HEK293 (cell line): Measurements from ENCODE around the gene WDFY2.

Experiments used
- CTCF ChIA-PET: fragments of 350-600 bp; formaldehyde crosslinking; extraction: SDS; loops from one replicate; lab custom pipeline; 2021; ENCODE audit warnings: antibody characterized with exemption; lab: Yijun Ruan, JAX
- POLR2A ChIA-PET: fragments of 300-600 bp; formaldehyde crosslinking; extraction: SDS; loops from one replicate; lab custom pipeline; 2020; ENCODE audit warnings: antibody characterized with exemption, inconsistent platforms; lab: Yijun Ruan, JAX
- H3K27ac ChIP-seq: fragments of 200-500 bp; sonication (Bioruptor generic); 2 replicates; pipeline ENCODE4 v1.5.1; 2014; ENCODE audit warnings: low read depth, low read length, control low read depth, inconsistent platforms; ENCODE audit errors: extremely low read depth
- H3K36me3 ChIP-seq, 2 experiments: fragments of 200-500 bp in 1 of 2; sonication (Bioruptor generic) in 1 of 2; 1 replicate in 1 of 2; 2 replicates in 1 of 2; pipeline ENCODE4 v1.5.1; 2014 to 2017; ENCODE audit warnings: inconsistent platforms in 2 of 2, low read length in 2 of 2; ENCODE audit not compliant: control insufficient read depth in 2 of 2, insufficient read depth in 1 of 2
- H3K4me1 ChIP-seq: fragments of 200-500 bp; sonication (Bioruptor generic); 2 replicates; pipeline ENCODE4 v1.5.1; 2014; ENCODE audit warnings: mild to moderate bottlenecking, low read length, inconsistent platforms; ENCODE audit not compliant: control insufficient read depth, insufficient read depth
- H3K4me3 ChIP-seq: 2 replicates; pipeline ENCODE4 v1.5.1; 2011; ENCODE audit warnings: low read depth, mild to moderate bottlenecking, control low read depth, low read length, moderate library complexity
- H3K9me3 ChIP-seq: fragments of 200-500 bp; sonication (Bioruptor generic); 2 replicates; pipeline ENCODE4 v1.5.1; 2014; ENCODE audit warnings: low read depth, low read length, inconsistent platforms; ENCODE audit not compliant: control insufficient read depth, insufficient read depth
- BCL11B ChIP-seq: fragments of 450-650 bp; formaldehyde crosslinking; IDR thresholded peaks from 2 replicates; pipeline ENCODE4 v1.5.1; 2016; ENCODE audit warnings: low read depth, missing biosample characterization, missing genetic modification characterization
- BCL6B ChIP-seq: fragments of 450-650 bp; formaldehyde crosslinking; IDR thresholded peaks from 2 replicates; pipeline ENCODE4 v1.5.1; 2017; ENCODE audit warnings: missing biosample characterization, missing genetic modification characterization
- EGR2 ChIP-seq: fragments of 450-650 bp; formaldehyde crosslinking; IDR thresholded peaks from 2 replicates; pipeline ENCODE4 v1.5.1; 2016; ENCODE audit warnings: low read depth, missing biosample characterization, missing genetic modification characterization
- GLIS1 ChIP-seq: fragments of 450-650 bp; formaldehyde crosslinking; IDR thresholded peaks from 2 replicates; pipeline ENCODE4 v1.5.1; 2016; ENCODE audit warnings: missing biosample characterization, missing genetic modification characterization
- HOXD13 ChIP-seq: sonication (generic); formaldehyde crosslinking; IDR thresholded peaks from 2 replicates; pipeline ENCODE4 v1.8.0; 2022; ENCODE audit warnings: missing genetic modification reagents, borderline replicate concordance
- PBX3 ChIP-seq: sonication (generic); formaldehyde crosslinking; IDR thresholded peaks from 2 replicates; pipeline ENCODE4 v1.8.1; 2022; ENCODE audit warnings: mild to moderate bottlenecking, moderate library complexity, missing genetic modification reagents
- PRDM6 ChIP-seq: fragments of 450-650 bp; formaldehyde crosslinking; IDR thresholded peaks from 2 replicates; pipeline ENCODE4 v1.5.1; 2017; ENCODE audit warnings: missing biosample characterization, missing genetic modification characterization
- WT1 ChIP-seq: fragments of 450-650 bp; formaldehyde crosslinking; IDR thresholded peaks from 2 replicates; pipeline ENCODE4 v1.5.1; 2016; ENCODE audit warnings: missing biosample characterization, missing genetic modification characterization
- ZBTB26 ChIP-seq: fragments of 450-650 bp; formaldehyde crosslinking; optimal IDR thresholded peaks from 2 replicates; pipeline ENCODE3; 2016; ENCODE audit warnings: missing biosample characterization, mild to moderate bottlenecking, missing genetic modification characterization
- ZBTB8A ChIP-seq: fragments of 450-650 bp; formaldehyde crosslinking; IDR thresholded peaks from 2 replicates; pipeline ENCODE4 v1.5.1; 2016; ENCODE audit warnings: missing biosample characterization, missing genetic modification characterization
- ZNF140 ChIP-seq: fragments of 450-650 bp; formaldehyde crosslinking; IDR thresholded peaks from 2 replicates; pipeline ENCODE4 v1.5.1; 2016; ENCODE audit warnings: missing biosample characterization, missing genetic modification characterization
- ZNF274 ChIP-seq, 2 experiments: fragments of 200-500 bp in 1 of 2; fragments of 450-650 bp in 1 of 2; sonication (Bioruptor generic) in 1 of 2; formaldehyde crosslinking in 1 of 2; IDR thresholded peaks; 2 replicates each; pipeline versions ENCODE4 v1.5.1 to v1.6.1; 2014 to 2016; ENCODE audit warnings: borderline replicate concordance in 1 of 2, inconsistent platforms in 1 of 2, low read length in 1 of 2, missing biosample characterization in 1 of 2, missing genetic modification characterization in 1 of 2
- ZNF280D ChIP-seq: fragments of 450-650 bp; formaldehyde crosslinking; IDR thresholded peaks from 2 replicates; pipeline ENCODE4 v1.5.1; 2016; ENCODE audit warnings: missing biosample characterization, missing genetic modification characterization
- ZNF354C ChIP-seq: fragments of 450-650 bp; formaldehyde crosslinking; IDR thresholded peaks from 2 replicates; pipeline ENCODE4 v1.5.1; 2016; ENCODE audit warnings: missing biosample characterization, missing genetic modification characterization, low read depth, borderline replicate concordance
- ZNF362 ChIP-seq: fragments of 450-650 bp; formaldehyde crosslinking; IDR thresholded peaks from 2 replicates; pipeline ENCODE4 v1.5.1; 2016; ENCODE audit warnings: missing biosample characterization, missing genetic modification characterization
- ZNF398 ChIP-seq: fragments of 450-650 bp; formaldehyde crosslinking; IDR thresholded peaks from 2 replicates; pipeline ENCODE4 v1.5.1; 2017; ENCODE audit warnings: missing biosample characterization, missing genetic modification characterization
- ZNF404 ChIP-seq: fragments of 450-650 bp; formaldehyde crosslinking; IDR thresholded peaks from 2 replicates; pipeline ENCODE4 v1.5.1; 2017; ENCODE audit warnings: missing biosample characterization, missing genetic modification characterization
- ZNF561 ChIP-seq: fragments of 450-650 bp; IDR thresholded peaks from 2 replicates; pipeline ENCODE4 v1.5.1; 2018; ENCODE audit warnings: missing biosample characterization, missing genetic modification characterization, borderline replicate concordance
- ZNF670 ChIP-seq: fragments of 450-650 bp; formaldehyde crosslinking; IDR thresholded peaks from 2 replicates; pipeline ENCODE4 v1.5.1; 2016; ENCODE audit warnings: missing biosample characterization, missing genetic modification characterization, low read depth
- ZNF792 ChIP-seq: fragments of 450-650 bp; formaldehyde crosslinking; IDR thresholded peaks from 2 replicates; pipeline ENCODE4 v1.5.1; 2016; ENCODE audit warnings: missing biosample characterization, missing genetic modification characterization
- ZNF830 ChIP-seq: fragments of 450-650 bp; IDR thresholded peaks from 2 replicates; pipeline ENCODE4 v1.5.0; 2018; ENCODE audit warnings: missing biosample characterization, missing genetic modification characterization, low read depth, mild to moderate bottlenecking, moderate library complexity
- ZSCAN30 ChIP-seq: fragments of 450-650 bp; IDR thresholded peaks from 2 replicates; pipeline ENCODE4 v1.5.1; 2018; ENCODE audit warnings: missing biosample characterization, mild to moderate bottlenecking, missing genetic modification characterization, moderate library complexity

WDFY2 gene

GRCh38 chr13:51771418-51772104 is 187.3 kb downstream of the WDFY2 start:
- Histone ChIP-seq H3K9me3 (no peaks in the 10 kb centered on the region), H3K36me3 (no peaks in the 10 kb centered on the region), H3K4me1 (no peaks in the 10 kb centered on the region), H3K4me3 (no peak overlapping the region), H3K27ac (no peak overlapping the region)
- CTCF ChIA-PET, result no interaction called here
- TF ChIP-seq ZNF398, result no peak
- no peak for TF ChIP-seq ZNF830 (tag by site-specific recombination)
- no peak for TF ChIP-seq ZNF792 (tag by site-specific recombination)
- TF ChIP-seq PBX3 (CRISPR knock-in tag), result no peak
- TF ChIP-seq HOXD13, result no peak
- no peak for TF ChIP-seq ZSCAN30 (tag by site-specific recombination)
- TF ChIP-seq ZBTB26, result no peak
- TF ChIP-seq ZBTB8A (tag by site-specific recombination), result no peak
- TF ChIP-seq EGR2 (tag by site-specific recombination), result no peak
- TF ChIP-seq ZNF140 (tag by site-specific recombination), result no peak
- no peak for TF ChIP-seq ZNF354C (tag by site-specific recombination)
- TF ChIP-seq ZNF274 (IDR thresholded peaks at IDR 0.05; ENCODE audit: low read length), result no peak
- no peak for TF ChIP-seq ZNF274 (tag by site-specific recombination; IDR thresholded peaks at IDR 0.05; ENCODE audit: borderline replicate concordance)
- no peak for TF ChIP-seq ZNF561 (tag by site-specific recombination)
- no peak for TF ChIP-seq WT1
- POLR2A ChIA-PET, result interaction anchor here (0.8 kb wide), 1 partner anchor 318 kb away, joined by 3 read pairs; no protein-coding TSS in a partner anchor

- no peaks in the 10 kb centered on the region for H3K4me1 ChIP-seq
- H3K4me3 ChIP-seq, result no peak overlapping the region
- H3K9me3 ChIP-seq, result no peaks in the 10 kb centered on the region
- H3K27ac ChIP-seq, result no peak overlapping the region
- CTCF ChIA-PET, result no interaction called here
- POLR2A ChIA-PET, result interaction anchor here (0.8 kb wide), 1 partner anchor 319 kb away, joined by 3 read pairs; no protein-coding TSS in a partner anchor
- no peaks in the 10 kb centered on the region for H3K36me3 ChIP-seq
- TF ChIP-seq GLIS1 (tag by site-specific recombination) (no peak), BCL11B (no peak), BCL6B (tag by site-specific recombination) (no peak), ZNF280D (tag by site-specific recombination) (no peak), PRDM6 (tag by site-specific recombination) (no peak), ZNF404 (tag by site-specific recombination) (no peak), ZNF362 (tag by site-specific recombination) (no peak), ZNF670 (tag by site-specific recombination) (no peak)
Measured at GRCh38 chr13:51772105-51772455, 187.8 kb downstream of the WDFY2 start.
